Measurements from ENCODE around the gene CNTF. TPM values are rescaled to one million over a fixed set of nuclear protein-coding genes. Genes with fewer than 3 reads are reported as not detected.
A peak's percentile ranks its signal among the peaks of the same experiment; 100 is the strongest.

CNTF gene
- polyA plus RNA-seq, 1 donor = 1.4 TPM

GRCh38 chr11:58641803-58642581 is 19.5 kb downstream of the CNTF start:
- Histone ChIP-seq H3K4me1 (ENCODE audit: control insufficient read depth, insufficient read depth, low read length) (peaks cover 20% of the 10 kb centered on the region), H3K27me3 (ENCODE audit: control insufficient read depth, insufficient read depth, low read length) (no peaks in the 10 kb centered on the region), H3K9me3 (ENCODE audit: control insufficient read depth, low read depth, low read length) (peaks cover 2% of the 10 kb centered on the region), H3K27ac (ENCODE audit: low read length) (peak overlapping the region; percentile 80), H3K36me3 (ENCODE audit: control insufficient read depth, insufficient read depth, low read length) (no peaks in the 10 kb centered on the region), H3K4me3 (ENCODE audit: low read length) (no peak overlapping the region)
- WGBS (ENCODE audit: insufficient coverage, low lambda C conversion rate) = 0% methylated on average over 1 of the region's 7 CpGs
- peak; percentile 40 to 72 for DNase-seq

- H3K36me3 ChIP-seq (ENCODE audit: control insufficient read depth, insufficient read depth, low read length) = no peaks in the 10 kb centered on the region
- H3K27ac ChIP-seq (ENCODE audit: low read length) = no peak overlapping the region
- H3K4me1 ChIP-seq (ENCODE audit: control insufficient read depth, insufficient read depth, low read length) = peaks cover 16% of the 10 kb centered on the region
- no peak overlapping the region for H3K4me3 ChIP-seq (ENCODE audit: low read length)
- H3K9me3 ChIP-seq (ENCODE audit: control insufficient read depth, low read depth, low read length) = peaks cover 2% of the 10 kb centered on the region
- DNase-seq = no peak
- no peaks in the 10 kb centered on the region for H3K27me3 ChIP-seq (ENCODE audit: control insufficient read depth, insufficient read depth, low read length)
These were observed 23.4 kb downstream of the CNTF start for GRCh38 chr11:58645854-58646253.

DNA sequence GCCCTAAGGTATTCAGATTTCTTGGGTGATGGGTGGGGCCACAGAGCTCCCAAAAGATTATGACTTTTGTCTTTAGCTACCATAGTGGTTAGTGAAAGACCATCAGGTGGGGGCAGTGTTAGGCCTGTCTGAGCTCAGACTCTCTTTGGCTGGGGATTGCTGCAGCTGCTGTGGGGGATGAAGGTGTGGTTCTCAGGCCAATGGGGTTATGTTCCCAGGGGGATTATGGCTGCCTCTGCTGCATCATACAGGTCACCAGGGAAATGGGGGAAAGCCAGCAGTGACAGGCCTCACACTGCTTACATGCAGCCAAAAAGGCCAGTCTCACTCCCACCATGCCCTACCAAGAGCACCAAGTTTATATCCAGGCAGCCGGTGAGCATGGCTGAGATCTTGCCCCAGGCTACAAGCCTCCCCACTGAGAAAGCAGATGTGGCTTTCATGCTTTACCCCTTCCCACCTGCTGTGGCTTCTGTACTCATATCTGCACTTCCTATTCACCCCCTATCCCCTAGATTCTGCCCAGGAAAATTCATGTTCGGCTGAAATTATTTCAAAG is 24.8 kb downstream of the CNTF start:
- Histone ChIP-seq H3K27ac (ENCODE audit: low read length) (no peak overlapping the region), H3K36me3 (ENCODE audit: control insufficient read depth, insufficient read depth, low read length) (no peaks in the 10 kb centered on the region)
- no CpG with 5 or more reads among the region's 2 CpGs for WGBS (ENCODE audit: insufficient coverage, low lambda C conversion rate)

DNA sequence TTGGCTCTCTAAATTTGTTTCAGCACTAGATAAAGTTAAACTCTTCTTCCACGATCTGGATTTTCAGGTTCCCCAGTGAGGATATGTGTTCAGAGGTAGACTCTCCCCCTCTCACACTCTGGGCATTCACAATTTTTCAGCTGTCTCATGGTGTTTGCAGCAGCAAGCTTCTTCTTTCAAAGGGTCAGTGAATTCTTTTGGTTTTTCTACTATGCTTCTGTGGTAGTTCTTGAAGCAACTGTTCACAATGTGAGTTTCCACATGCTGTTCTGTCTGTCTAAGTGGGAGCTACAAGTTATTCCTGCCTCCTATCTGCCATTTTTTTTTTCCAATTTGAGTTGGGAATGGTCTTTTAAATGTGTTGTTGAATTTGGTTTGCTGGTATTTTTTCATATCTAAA is 25.4 kb downstream of the CNTF start:
- H3K4me1 ChIP-seq (ENCODE audit: control insufficient read depth, insufficient read depth, low read length) = no peaks in the 10 kb centered on the region
- no peak overlapping the region for H3K27ac ChIP-seq (ENCODE audit: low read length)
- no peaks in the 10 kb centered on the region for H3K27me3 ChIP-seq (ENCODE audit: control insufficient read depth, insufficient read depth, low read length)
- H3K36me3 ChIP-seq (ENCODE audit: control insufficient read depth, insufficient read depth, low read length) = no peaks in the 10 kb centered on the region
- no peak overlapping the region for H3K4me3 ChIP-seq (ENCODE audit: low read length)
- WGBS (ENCODE audit: insufficient coverage, low lambda C conversion rate) = no CpG with 5 or more reads among the region's 1 CpG
- peaks cover 2% of the 10 kb centered on the region for H3K9me3 ChIP-seq (ENCODE audit: control insufficient read depth, low read depth, low read length)
- DNase-seq = no peak

More for the DNA sequence above, 24.8 kb downstream of the CNTF start:
- Histone ChIP-seq H3K4me1 (ENCODE audit: control insufficient read depth, insufficient read depth, low read length) (peaks cover 5% of the 10 kb centered on the region), H3K4me3 (ENCODE audit: low read length) (no peak overlapping the region), H3K9me3 (ENCODE audit: control insufficient read depth, low read depth, low read length) (peaks cover 2% of the 10 kb centered on the region), H3K27me3 (ENCODE audit: control insufficient read depth, insufficient read depth, low read length) (no peaks in the 10 kb centered on the region)
- DNase-seq = no peak

DNA sequence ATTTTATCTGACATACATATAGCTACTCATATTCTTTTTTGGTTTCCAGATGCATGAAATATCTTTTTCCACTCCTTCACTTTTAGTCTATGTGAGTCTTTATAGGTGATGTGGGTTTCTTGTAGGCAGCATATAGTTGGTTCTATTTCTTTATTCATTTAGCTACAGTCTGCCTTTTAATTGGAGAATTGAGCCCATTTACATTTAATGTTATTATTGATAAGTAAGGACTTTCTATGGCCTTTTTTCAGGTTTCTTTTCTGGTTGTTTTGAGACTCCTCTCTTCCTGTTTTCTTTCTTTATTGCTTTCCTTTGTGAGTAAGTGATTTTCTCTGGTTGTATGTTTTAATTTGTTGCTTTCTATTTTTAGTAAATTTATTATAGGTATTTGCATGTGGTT is 27.2 kb downstream of the CNTF start:
- peaks cover 2% of the 10 kb centered on the region for H3K9me3 ChIP-seq (ENCODE audit: control insufficient read depth, low read depth, low read length)
- no peaks in the 10 kb centered on the region for H3K4me1 ChIP-seq (ENCODE audit: control insufficient read depth, insufficient read depth, low read length)
- no peaks in the 10 kb centered on the region for H3K27me3 ChIP-seq (ENCODE audit: control insufficient read depth, insufficient read depth, low read length)
- H3K27ac ChIP-seq (ENCODE audit: low read length) = no peak overlapping the region
- no peaks in the 10 kb centered on the region for H3K36me3 ChIP-seq (ENCODE audit: control insufficient read depth, insufficient read depth, low read length)
- no peak for DNase-seq
- H3K4me3 ChIP-seq (ENCODE audit: low read length) = no peak overlapping the region

- WGBS (ENCODE audit: insufficient coverage, low lambda C conversion rate) = no CpG with 5 or more reads among the region's 1 CpG
- H3K4me1 ChIP-seq (ENCODE audit: control insufficient read depth, insufficient read depth, low read length) = no peaks in the 10 kb centered on the region
- H3K9me3 ChIP-seq (ENCODE audit: control insufficient read depth, low read depth, low read length) = peaks cover 2% of the 10 kb centered on the region
- DNase-seq = no peak
- H3K27ac ChIP-seq (ENCODE audit: low read length) = no peak overlapping the region
- no peaks in the 10 kb centered on the region for H3K36me3 ChIP-seq (ENCODE audit: control insufficient read depth, insufficient read depth, low read length)
- H3K4me3 ChIP-seq (ENCODE audit: low read length) = no peak overlapping the region
- H3K27me3 ChIP-seq (ENCODE audit: control insufficient read depth, insufficient read depth, low read length) = no peaks in the 10 kb centered on the region
These were observed 28.0 kb downstream of the CNTF start for GRCh38 chr11:58650496-58650895.

DNA sequence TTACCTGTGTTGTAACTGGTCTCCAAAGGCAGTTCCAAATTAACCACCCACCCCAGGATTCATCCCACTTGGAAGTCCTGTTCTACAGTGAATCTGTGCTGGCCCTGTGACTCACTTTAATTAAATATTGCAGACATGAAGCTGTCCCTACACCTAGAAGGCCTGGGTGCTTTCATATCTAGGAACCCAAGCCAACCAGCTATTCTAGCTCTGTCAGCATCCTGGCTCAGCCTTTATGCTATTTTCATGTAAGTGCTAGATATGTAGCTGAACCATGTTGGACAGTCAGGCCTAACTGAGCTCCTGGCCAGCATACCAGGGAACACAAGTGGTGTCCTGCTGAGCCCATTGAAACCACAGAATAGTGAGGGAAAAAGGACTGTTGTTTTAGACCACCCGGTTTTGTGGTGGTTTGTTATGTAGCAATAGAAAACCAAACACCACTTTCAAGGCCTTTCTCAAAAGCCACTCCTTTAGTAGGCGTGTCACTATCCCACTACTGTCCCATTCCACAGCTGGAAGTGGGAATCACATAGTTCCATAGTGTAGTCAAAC is 30.3 kb downstream of the CNTF start:
- Histone ChIP-seq H3K4me3 (ENCODE audit: low read length) (no peak overlapping the region), H3K27me3 (ENCODE audit: control insufficient read depth, insufficient read depth, low read length) (no peaks in the 10 kb centered on the region), H3K9me3 (ENCODE audit: control insufficient read depth, low read depth, low read length) (no peaks in the 10 kb centered on the region), H3K27ac (ENCODE audit: low read length) (no peak overlapping the region), H3K36me3 (ENCODE audit: control insufficient read depth, insufficient read depth, low read length) (no peaks in the 10 kb centered on the region), H3K4me1 (ENCODE audit: control insufficient read depth, insufficient read depth, low read length) (no peaks in the 10 kb centered on the region)
- WGBS (ENCODE audit: insufficient coverage, low lambda C conversion rate) = no CpG with 5 or more reads among the region's 2 CpGs
- no peak for DNase-seq

- no peaks in the 10 kb centered on the region for H3K27me3 ChIP-seq (ENCODE audit: control insufficient read depth, insufficient read depth, low read length)
- peak; percentile 70 to 75 for DNase-seq
- no peaks in the 10 kb centered on the region for H3K9me3 ChIP-seq (ENCODE audit: control insufficient read depth, low read depth, low read length)
- no CpG with 5 or more reads among the region's 12 CpGs for WGBS (ENCODE audit: insufficient coverage, low lambda C conversion rate)
- no peaks in the 10 kb centered on the region for H3K36me3 ChIP-seq (ENCODE audit: control insufficient read depth, insufficient read depth, low read length)
- no peak overlapping the region for H3K27ac ChIP-seq (ENCODE audit: low read length)
- no peaks in the 10 kb centered on the region for H3K4me1 ChIP-seq (ENCODE audit: control insufficient read depth, insufficient read depth, low read length)
- no peak overlapping the region for H3K4me3 ChIP-seq (ENCODE audit: low read length)
These were observed 31.8 kb downstream of the CNTF start for GRCh38 chr11:58654079-58654907.

- no peaks in the 10 kb centered on the region for H3K36me3 ChIP-seq (ENCODE audit: control insufficient read depth, insufficient read depth, low read length)
- WGBS (ENCODE audit: insufficient coverage, low lambda C conversion rate) = no CpG with 5 or more reads among the region's 1 CpG
- H3K27me3 ChIP-seq (ENCODE audit: control insufficient read depth, insufficient read depth, low read length) = no peaks in the 10 kb centered on the region
- H3K4me1 ChIP-seq (ENCODE audit: control insufficient read depth, insufficient read depth, low read length) = peaks cover 4% of the 10 kb centered on the region
- DNase-seq = no peak
- H3K4me3 ChIP-seq (ENCODE audit: low read length) = no peak overlapping the region
- no peaks in the 10 kb centered on the region for H3K9me3 ChIP-seq (ENCODE audit: control insufficient read depth, low read depth, low read length)
- H3K27ac ChIP-seq (ENCODE audit: low read length) = no peak overlapping the region
These were observed 32.4 kb downstream of the CNTF start for GRCh38 chr11:58654908-58655296.

DNA sequence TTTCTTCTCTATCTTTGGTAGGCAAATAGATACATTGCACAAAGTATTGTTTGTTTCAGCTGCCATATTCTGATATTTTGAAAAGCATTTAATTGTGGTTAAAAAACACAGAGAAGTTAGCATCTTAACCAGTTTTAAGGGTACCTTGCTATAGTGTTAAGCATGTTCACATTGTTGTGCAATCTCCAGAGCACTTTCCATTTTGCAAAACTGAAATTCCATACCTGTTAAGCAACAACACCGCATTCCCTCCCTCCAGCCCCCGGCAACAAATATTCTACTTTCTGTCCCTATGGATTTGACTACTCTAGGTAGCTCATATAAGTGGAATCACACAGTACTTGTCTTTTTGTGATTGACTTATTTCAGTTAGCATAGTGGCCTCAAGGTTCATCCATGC is 33.9 kb downstream of the CNTF start:
- DNase-seq = no peak
- H3K4me3 ChIP-seq (ENCODE audit: low read length) = no peak overlapping the region

More for the DNA sequence above, 33.9 kb downstream of the CNTF start:
- Histone ChIP-seq H3K27me3 (ENCODE audit: control insufficient read depth, insufficient read depth, low read length) (no peaks in the 10 kb centered on the region), H3K9me3 (ENCODE audit: control insufficient read depth, low read depth, low read length) (no peaks in the 10 kb centered on the region), H3K36me3 (ENCODE audit: control insufficient read depth, insufficient read depth, low read length) (no peaks in the 10 kb centered on the region), H3K27ac (ENCODE audit: low read length) (no peak overlapping the region), H3K4me1 (ENCODE audit: control insufficient read depth, insufficient read depth, low read length) (peaks cover 6% of the 10 kb centered on the region)
- WGBS (ENCODE audit: insufficient coverage, low lambda C conversion rate) = no CpG with 5 or more reads among the region's 2 CpGs

Data from large intestine (tissue), 3 donors.